NCI-H146 (cell line): ENCODE data around the gene CCDC197.
A peak's percentile ranks its signal among the peaks of the same experiment; 100 is the strongest.

ENCODE experiments used
- DNase-seq: peaks from one replicate; lab custom pipeline; 2025; lab: John Stamatoyannopoulos, UW

CCDC197 gene

GRCh38 chr14:94025720-94026119 is 28.6 kb downstream of the CCDC197 start:
- DNase-seq, result no peak

GRCh38 chr14:94026173-94026888 is 29.2 kb downstream of the CCDC197 start, which contains the start of gene OTUB2:
TSS of gene OTUB2 (plus strand) at chr14:94026340. CDS start at chr14:94026538, 198 bp downstream.
- peak; percentile 90 for DNase-seq

- no peak for DNase-seq
These were observed 29.9 kb downstream of the CCDC197 start for GRCh38 chr14:94026889-94027469.

- no peak for DNase-seq
These were observed 30.7 kb downstream of the CCDC197 start for GRCh38 chr14:94027566-94028449.

GRCh38 chr14:94028450-94028826 is 31.3 kb downstream of the CCDC197 start:
- peak; percentile 18 for DNase-seq

GRCh38 chr14:94029265-94029664 is 32.2 kb downstream of the CCDC197 start:
- DNase-seq, result no peak

GRCh38 chr14:94029671-94030203 is 32.6 kb downstream of the CCDC197 start:
- DNase-seq, result no peak

GRCh38 chr14:94030571-94030970 is 33.5 kb downstream of the CCDC197 start:
- no peak for DNase-seq

GRCh38 chr14:94031161-94031882 is 34.2 kb downstream of the CCDC197 start:
- no peak for DNase-seq

GRCh38 chr14:94031883-94032279 is 34.8 kb downstream of the CCDC197 start:
- no peak for DNase-seq

GRCh38 chr14:94034886-94035285 is 37.8 kb downstream of the CCDC197 start:
- no peak for DNase-seq

GRCh38 chr14:94036313-94037167 is 39.4 kb downstream of the CCDC197 start:
- peak; percentile 40 for DNase-seq

GRCh38 chr14:94037954-94038353 is 40.9 kb downstream of the CCDC197 start:
- no peak for DNase-seq

GRCh38 chr14:94038510-94038909 is 41.4 kb downstream of the CCDC197 start:
- no peak for DNase-seq

- DNase-seq, result no peak
These were observed 42.0 kb downstream of the CCDC197 start for GRCh38 chr14:94038921-94039629.

- DNase-seq, result no peak
These were observed 43.1 kb downstream of the CCDC197 start for GRCh38 chr14:94040247-94040646.

GRCh38 chr14:94040796-94041195 is 43.7 kb downstream of the CCDC197 start:
- DNase-seq, result no peak

GRCh38 chr14:94041551-94042346 is 44.6 kb downstream of the CCDC197 start:
- no peak for DNase-seq

GRCh38 chr14:94042433-94043091 is 45.5 kb downstream of the CCDC197 start:
- no peak for DNase-seq
